ENCODE data around the gene TM4SF18.

TM4SF18 gene

GRCh38 chr3:149331396-149331795 is 2.0 kb downstream of the TM4SF18 start:
- DNase-seq = no peak

GRCh38 chr3:149330609-149331331 is 2.7 kb downstream of the TM4SF18 start:
- no peak for DNase-seq

- DNase-seq = no peak
These were observed 6.3 kb downstream of the TM4SF18 start for GRCh38 chr3:149327156-149327555.

GRCh38 chr3:149325581-149325980 is 7.9 kb downstream of the TM4SF18 start:
- no peak for DNase-seq

- no peak for DNase-seq
These were observed 9.1 kb downstream of the TM4SF18 start for GRCh38 chr3:149324332-149324731.

GRCh38 chr3:149321640-149322039 is 11.8 kb downstream of the TM4SF18 start:
- DNase-seq = no peak

GRCh38 chr3:149321136-149321535 is 12.3 kb downstream of the TM4SF18 start:
- DNase-seq = no peak

GRCh38 chr3:149319750-149320149 is 13.7 kb downstream of the TM4SF18 start:
- no peak for DNase-seq

- DNase-seq = no peak
These were observed 16.4 kb downstream of the TM4SF18 start for GRCh38 chr3:149317072-149317471.

GRCh38 chr3:149316437-149316836 is 17.0 kb downstream of the TM4SF18 start:
- DNase-seq = no peak

GRCh38 chr3:149315694-149316093 is 17.7 kb downstream of the TM4SF18 start:
- DNase-seq = no peak

- DNase-seq = no peak
These were observed 18.4 kb downstream of the TM4SF18 start for GRCh38 chr3:149314807-149315578.

- no peak for DNase-seq
These were observed 19.9 kb downstream of the TM4SF18 start for GRCh38 chr3:149313542-149313941.

GRCh38 chr3:149310796-149311534 is 22.5 kb downstream of the TM4SF18 start:
- no peak for DNase-seq

- DNase-seq = no peak
These were observed 26.0 kb downstream of the TM4SF18 start for GRCh38 chr3:149307435-149307783.

GRCh38 chr3:149306751-149307434 is 26.5 kb downstream of the TM4SF18 start:
- DNase-seq = no peak

- no peak for DNase-seq
These were observed 28.1 kb downstream of the TM4SF18 start for GRCh38 chr3:149305376-149305775.

- no peak for DNase-seq
These were observed 33.3 kb downstream of the TM4SF18 start for GRCh38 chr3:149299938-149300801.

GRCh38 chr3:149296972-149297371 is 36.5 kb downstream of the TM4SF18 start:
- no peak for DNase-seq

- no peak for DNase-seq
These were observed 40.8 kb downstream of the TM4SF18 start for GRCh38 chr3:149292666-149293065.

- DNase-seq = no peak
These were observed 42.3 kb downstream of the TM4SF18 start for GRCh38 chr3:149291178-149291577.
